Body of pancreas (tissue), 2 donors: ENCODE results near the gene ISM2. TPM values are rescaled to one million over a fixed set of nuclear protein-coding genes. Genes with fewer than 3 reads are reported as not detected.

Experiments used
- small RNA-seq: library from RNA; depleted of rRNA; stranded (forward); fragments of <200 nt; gene quantifications from one replicate; pipeline ENCODE3, GENCODE V24; 2016
- total RNA-seq, 2 donors: library from RNA; depleted of rRNA; stranded (reverse); fragments of >200 nt; gene quantifications; one replicate each; pipeline ENCODE4 v1.1.0, GENCODE V29; 2016

The ISM2 gene
- total RNA-seq, 2 donors from 2014 or later = not detected

Small RNA genes lying within 50 kb of the gene (small RNA-seq; reads per million reads assigned to genes)
- gene RF00404 = not detected
- gene RN7SL587P = not detected

Other genes with a start within 250 kb of the ISM2 start
- gene NGB, start 227.6 kb downstream of the ISM2 start, total RNA-seq = under 1 TPM in 1 of 2 donors, not detected in 1; 0.33 TPM
- 10 to 100 TPM; 22.6 to 45.2 TPM for gene POMT2, start 177.9 kb downstream of the ISM2 start, total RNA-seq
- 10 to 100 TPM; 14.3 to 16.2 TPM for gene GSTZ1, start 177.8 kb downstream of the ISM2 start, total RNA-seq
- gene TMED8, start 121.7 kb downstream of the ISM2 start, total RNA-seq = 1 to 10 TPM; 6.9 to 7.5 TPM
- gene SAMD15, start 121.4 kb downstream of the ISM2 start, total RNA-seq = under 1 TPM in 1 of 2 donors, not detected in 1; 0.52 TPM
- gene NOXRED1, start 75.3 kb downstream of the ISM2 start, total RNA-seq = 1 to 10 TPM in 1 of 2 donors, under 1 TPM in 1; 0.52 to 5.3 TPM
- 10 to 100 TPM in 1 of 2 donors, 1 to 10 TPM in 1; 6.3 to 17.1 TPM for gene VIPAS39, start 41.2 kb downstream of the ISM2 start, total RNA-seq
- gene AHSA1, start 40.7 kb downstream of the ISM2 start, total RNA-seq = 10 to 100 TPM; 25.1 to 35.3 TPM
- 10 to 100 TPM in 1 of 2 donors, 1 to 10 TPM in 1; 4.9 to 11.7 TPM for gene SPTLC2, start 117.8 kb upstream of the ISM2 start, total RNA-seq
- 1 to 10 TPM; 2.9 to 5.3 TPM for gene ALKBH1, start 209.2 kb upstream of the ISM2 start, total RNA-seq
- gene SLIRP, start 209.3 kb upstream of the ISM2 start, total RNA-seq = 10 to 100 TPM; 69.2 to 96.2 TPM